OCI-M2 (cell line): Measurements from ENCODE around the gene CFI.
"Not testable (repeated sequence)": the region's sequence is repeated elsewhere in the genome, so short reads cannot be mapped to it uniquely, and the experiment has no call there.

Experiments used
- DNase-seq: peaks from one replicate; lab custom pipeline; 2025; ENCODE audit not compliant: unreplicated experiment; lab: John Stamatoyannopoulos, UW

Gene CFI

DNA sequence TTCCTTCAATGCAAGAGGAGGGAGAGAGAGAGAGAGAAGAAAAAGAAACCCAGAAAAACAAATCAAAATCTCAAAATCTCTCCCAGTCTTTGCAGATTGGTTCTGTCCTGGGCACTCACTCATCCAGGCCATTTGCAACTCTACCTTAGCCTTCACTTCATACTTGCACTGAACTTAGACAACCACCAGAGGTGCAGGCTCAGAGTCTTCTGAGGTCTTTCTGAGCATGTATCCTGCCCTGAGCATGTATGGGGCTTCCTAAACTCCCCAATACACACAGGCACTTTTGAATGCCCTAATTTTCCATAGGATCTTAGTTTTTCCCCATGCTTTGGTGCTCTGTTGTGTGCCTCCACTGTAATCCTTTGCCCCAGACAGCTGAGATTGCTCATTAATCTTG lies 2.9 kb downstream of the CFI start:
- DNase-seq, result no peak

DNA sequence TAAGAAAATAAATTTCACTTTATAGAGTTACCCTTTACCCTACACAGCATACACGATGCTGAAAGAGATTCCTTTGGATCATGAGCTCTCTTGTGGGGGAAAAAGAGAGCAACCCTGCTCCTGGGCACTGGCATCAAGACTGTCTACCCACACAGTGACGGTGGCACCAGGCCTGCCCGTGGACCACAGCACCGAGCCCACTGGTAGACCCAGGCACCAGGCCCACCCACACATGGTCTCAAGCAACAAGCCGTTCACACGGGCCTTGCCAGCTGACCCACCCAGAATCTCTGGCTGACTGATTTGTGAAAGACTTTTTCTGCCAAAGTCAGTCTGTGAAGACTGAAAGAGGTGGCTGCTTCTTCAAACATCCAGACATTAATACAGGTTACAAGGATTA lies 6.7 kb downstream of the CFI start:
- no peak for DNase-seq

DNA sequence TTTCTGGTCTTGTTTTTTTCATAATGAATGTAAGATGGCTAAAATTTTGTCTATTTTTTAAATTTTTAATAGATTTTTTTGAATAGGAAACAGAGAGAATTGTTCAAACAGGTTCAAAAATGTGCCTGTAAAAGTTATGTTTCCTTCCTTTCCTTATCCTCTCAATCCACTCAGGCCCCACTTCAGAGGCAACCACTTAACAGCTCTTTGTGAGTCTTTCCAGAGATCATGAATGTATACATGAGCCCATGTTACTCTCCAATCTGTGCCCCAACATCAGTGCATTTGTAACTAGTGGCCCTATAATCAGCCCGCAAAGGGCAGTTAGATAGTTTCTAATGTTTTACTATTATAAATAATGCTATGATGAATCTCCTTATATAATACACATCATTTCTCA lies 14.0 kb downstream of the CFI start:
- DNase-seq, result no peak

DNA sequence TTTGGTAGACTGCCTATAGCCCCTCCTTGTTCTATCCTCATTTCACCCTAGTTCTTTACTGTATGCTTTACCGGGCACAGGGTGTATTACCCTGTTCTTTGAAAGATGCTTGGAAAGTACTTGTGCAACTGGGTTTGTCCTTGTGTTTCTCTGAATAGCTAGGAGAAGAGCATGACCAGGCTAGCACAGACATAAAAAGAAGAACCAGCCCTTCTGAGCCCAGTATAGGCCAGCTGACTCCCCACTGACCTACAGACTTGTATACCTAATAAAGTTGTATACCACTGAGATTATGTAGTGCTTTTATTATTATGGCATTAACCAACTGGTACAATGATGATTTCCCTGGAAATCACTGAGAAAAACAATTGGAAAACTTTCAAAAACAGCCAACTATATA lies 15.0 kb downstream of the CFI start:
- no peak for DNase-seq

DNA sequence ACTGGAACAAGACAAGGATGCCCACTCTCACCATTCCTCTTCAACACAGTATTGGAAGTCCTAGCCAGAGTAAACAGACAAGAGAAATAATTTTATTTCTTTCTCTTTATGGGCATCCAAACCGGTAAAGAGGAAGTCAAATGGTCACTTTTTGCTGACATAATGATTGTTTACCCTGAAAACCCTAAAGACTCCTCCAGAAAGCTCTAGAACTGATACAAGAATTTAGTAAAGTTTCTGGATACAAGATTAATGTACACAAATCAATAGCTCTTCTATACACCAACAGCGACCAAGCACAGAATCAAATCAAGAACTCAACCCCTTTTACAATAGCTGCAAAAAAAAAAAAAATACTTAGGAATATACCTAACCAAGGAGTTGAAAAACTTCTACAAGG lies 19.7 kb downstream of the CFI start:
- not testable (repeated sequence) for DNase-seq

DNA sequence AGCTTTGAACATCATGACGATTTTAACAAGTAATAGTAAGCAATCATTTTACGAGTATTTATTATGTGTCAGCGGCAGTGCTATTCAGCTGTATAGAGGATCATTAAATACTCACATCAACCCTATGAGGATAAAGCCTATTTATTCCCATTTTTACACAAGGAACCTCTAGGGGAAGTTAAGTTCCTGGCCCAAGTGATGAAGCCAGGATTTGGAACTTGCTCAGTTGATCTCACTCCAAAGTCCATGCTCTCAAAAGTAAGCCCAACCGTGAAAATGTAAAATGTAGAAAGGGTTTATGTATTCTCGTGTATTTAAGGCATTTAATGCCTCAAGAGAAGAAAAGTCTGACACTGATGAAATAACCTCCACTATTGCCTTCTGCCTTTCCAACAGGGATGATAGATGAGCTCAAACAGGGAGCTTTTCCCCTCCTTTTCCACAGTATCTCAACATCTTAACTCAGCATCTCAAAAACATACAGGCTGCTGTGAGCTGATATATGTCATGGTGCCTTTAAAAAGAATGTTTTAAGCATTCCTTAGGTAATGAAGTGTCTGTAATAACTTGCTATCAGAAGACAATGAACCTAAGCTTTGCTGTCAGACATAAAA lies 36.9 kb downstream of the CFI start:
- no peak for DNase-seq

DNA sequence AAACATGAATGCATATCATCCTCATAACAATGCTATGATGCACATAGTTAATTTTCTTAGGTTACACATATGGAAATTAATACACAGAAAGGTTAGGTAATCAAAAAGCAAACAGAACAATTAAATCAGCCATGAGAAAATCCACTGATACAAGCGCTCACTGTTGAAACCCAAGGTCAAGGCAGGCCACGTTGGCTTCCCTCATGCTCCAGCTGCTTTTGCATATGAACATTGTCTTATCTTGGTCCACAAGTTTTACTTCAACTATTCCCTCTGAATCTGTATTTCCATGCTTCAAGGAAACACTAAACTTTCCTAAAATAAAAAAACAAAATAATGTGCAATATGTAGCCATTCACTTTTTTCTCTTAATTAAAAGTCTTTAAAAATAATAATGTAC lies 37.4 kb downstream of the CFI start:
- no peak for DNase-seq

DNA sequence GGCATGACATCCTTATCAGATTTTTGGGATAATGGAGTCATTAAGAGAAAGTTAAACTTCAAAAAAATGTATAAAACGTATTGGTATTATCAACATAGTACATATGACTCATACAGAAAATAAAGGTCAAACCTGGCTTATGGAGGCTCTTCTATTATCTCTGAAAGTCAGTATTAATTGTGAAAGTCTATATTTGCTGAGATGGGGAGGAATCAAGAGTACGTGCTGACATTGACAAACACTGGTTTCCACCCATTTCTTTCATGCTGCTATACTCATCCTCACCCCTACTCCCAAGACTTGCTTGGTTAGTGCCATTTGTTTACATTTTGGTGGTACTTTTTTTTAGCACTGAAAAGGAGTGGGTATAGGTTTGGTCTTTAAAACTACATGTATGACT lies 41.1 kb downstream of the CFI start:
- DNase-seq, result no peak

DNA sequence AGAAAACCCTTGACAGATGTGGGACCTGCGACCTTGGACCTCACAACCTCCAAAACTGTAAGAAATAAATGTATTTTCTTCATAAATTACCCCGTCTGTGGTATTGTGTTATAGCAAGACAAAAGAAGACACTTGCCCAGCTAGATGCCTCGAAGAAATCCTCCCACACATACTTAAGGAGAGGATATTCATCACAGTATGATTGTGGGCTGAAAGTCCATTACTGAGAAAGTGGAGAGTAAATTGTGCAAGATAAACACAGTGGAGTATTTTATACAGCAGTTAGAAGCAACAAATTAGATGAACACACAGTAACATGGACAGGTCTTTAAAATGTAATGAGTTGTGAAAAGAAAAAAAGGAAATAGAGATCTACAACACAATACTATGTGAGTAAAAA lies 46.1 kb downstream of the CFI start:
- no peak for DNase-seq

DNA sequence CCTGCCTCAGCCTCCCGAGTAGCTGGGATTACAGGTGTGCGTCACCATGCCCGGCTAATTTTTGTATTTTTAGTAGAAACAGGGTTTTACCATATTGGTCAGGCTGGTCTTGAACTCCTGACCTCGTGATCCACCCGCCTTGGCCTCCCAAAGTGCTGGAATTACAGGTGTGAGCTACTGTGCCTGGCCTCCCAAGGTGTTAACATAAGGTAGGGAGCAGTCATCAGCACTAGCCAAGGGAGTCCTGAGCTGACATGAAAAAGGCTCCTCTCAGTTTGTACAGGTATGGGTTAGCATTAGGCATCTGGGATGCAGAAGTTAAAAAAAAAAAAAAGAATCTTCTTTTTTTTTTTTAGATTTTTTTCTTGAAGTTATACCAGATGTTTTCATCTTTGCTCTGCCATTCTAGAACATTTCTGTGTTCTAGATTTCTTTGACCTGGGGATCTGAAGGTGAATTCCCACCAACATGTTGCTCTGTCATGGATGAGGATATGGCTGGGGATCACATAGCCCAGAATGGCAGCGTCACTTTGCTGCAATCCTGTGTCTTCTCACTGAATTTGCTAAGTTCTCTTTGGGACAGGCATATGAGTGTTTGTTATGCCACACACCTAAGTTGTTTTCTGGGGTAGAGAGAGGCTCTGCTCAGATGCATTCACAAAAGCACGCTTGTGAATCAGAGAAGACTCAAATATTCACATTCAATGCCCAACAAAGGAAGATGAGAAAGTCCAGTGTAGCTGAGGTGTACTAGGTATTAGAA lies 47.5 kb downstream of the CFI start:
- DNase-seq, result no peak

DNA sequence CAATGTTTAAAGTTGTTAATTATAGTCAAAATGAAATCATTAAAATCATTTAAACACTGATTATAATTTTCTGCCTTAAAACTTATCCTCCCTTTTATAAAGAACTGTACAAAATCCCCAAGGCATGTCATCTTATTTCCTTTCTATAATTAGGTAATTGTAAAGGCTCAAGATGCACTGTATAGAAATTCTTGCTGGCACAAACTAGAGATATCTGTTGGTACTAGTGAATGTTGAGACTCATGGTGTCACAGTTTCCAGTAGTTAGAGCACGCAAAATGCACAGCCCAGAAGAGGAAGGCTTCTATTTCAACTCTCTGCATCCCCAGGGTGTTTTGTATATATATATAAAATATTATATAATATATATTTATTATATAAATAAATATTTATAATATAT lies 49.3 kb downstream of the CFI start:
- DNase-seq, result no peak

DNA sequence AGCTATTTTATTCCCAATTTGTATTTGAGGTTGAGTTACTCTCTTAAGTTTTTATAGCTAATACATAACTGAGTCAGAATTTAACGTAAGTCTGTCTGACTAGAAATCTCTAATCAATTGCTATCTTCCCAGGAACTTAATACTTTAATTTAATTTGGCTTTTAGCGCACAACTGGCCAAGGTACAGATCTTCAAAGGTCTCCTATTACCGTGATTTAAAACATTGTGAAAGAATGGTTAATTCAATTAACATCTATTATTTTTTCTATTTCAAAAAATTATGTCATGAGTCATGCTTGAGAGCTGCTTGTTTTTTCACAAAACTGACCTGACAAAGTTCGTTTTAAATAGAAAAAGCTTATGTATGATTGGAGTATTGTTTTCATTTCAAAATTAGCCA lies 49.9 kb downstream of the CFI start:
- DNase-seq, result no peak

DNA sequence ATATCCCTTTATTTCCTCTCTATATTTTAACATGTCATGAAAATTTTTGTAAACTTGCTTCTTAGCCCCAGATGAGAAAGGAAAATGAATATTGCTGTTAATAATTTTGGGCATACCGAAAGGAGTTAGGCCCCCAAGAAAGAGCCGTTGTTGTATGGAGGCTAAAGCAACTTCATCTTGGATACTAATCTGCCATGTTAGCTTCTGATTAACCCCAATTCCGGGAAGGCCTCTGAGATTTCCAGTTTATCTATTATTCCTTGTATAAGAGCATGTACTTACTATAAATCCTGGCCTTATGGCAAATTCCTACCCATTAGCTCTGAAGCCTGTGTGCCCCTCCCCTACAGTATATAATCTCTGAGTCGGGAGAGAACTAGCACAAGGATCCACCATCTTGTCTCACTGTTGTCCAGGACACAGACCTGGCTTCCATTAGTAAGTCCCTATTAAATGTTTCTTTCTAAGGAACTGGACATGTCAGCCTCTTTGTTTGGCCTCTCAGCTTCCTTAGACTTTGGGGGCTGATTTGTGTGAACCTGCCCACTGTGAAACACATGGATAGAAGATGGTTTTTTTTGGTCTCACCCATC lies 51.1 kb downstream of the CFI start:
- DNase-seq, result no peak

DNA sequence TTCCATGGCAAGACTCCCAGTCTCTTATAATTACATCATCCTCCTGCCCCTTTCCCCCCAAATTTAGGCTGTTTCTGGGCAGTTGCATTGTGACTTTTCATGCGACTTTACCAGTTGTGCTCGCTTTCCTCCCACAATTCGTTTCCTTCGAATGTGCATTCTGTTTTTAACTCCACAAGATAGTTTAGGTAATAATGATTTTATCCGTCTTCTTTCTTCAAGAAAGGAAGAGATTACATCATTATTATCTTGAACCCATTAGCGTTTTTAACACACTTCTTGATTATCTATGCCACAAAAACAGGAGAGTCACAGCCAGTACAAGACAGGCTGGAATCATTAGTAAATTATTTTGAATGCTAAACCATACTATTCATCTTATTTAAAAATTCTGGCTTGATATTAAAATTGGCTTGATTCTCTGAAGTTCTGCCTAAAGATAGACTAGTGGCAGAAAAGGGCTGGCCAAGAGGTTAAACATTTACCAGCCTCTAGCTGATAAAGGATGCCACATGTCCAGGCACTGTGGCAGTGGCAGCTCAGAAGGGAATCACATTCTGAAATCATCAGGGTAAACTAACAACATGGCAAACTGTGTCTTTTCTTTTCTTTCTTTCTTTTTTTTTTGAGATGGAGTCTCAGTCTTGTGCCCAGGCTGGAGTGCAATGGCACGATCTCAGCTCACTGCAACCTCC lies 52.3 kb downstream of the CFI start:
- no peak for DNase-seq

DNA sequence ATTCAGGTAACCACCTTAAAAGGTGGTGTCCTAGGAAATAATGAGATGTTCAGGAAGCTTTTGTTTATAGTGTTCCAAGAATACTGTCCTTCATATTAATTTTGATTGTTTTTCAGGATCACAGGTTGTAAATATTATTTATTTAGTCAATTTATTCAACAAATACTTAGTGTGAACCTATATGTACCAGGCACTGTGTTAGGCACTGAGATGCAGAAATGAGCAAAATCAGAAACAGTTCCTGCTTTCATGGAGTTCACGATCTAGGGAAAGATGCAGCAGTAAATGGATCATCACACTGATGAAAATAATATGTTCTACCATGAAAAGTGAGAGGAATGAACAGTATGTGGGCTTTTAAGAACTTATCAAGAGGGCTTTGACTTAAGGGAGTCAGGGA lies 53.7 kb downstream of the CFI start:
- DNase-seq, result no peak

DNA sequence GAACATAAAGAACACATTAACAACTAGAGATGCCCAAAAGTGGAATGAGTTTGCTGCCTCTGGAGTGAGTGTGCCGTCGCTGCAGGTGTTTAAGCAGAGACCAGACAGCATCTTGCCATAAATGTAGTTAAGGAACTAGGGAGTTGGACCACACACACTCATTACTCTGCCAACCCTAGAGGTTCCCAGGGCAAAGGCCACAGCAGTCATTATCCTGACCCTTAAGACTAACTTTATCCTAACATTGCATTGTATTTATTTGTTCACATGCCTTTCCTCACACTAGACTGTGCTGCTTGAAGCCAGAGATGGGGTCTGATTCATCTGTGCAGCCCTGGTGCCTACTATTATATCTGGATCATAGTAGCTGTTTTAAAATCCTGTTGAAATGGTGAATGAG lies 55.1 kb downstream of the CFI start:
- no peak for DNase-seq

DNA sequence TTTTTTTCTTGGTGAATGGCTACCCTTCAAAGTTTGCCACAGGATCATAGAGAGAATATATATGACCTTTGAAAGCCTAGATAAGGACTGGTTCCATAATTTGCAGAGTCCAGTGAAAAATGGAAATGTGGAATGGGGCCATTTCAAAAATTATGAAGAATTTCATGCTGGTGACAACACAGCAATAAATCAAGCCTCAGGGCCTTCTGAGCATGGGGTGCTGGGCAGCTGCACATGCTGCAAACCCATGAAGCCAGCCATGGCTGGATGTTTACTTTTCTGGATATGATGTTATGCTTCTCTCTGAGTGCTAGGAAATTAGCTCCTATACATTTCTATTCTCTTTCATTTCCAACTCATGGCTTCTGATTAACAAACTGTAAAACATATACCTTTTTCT lies 56.0 kb downstream of the CFI start:
- no peak for DNase-seq

DNA sequence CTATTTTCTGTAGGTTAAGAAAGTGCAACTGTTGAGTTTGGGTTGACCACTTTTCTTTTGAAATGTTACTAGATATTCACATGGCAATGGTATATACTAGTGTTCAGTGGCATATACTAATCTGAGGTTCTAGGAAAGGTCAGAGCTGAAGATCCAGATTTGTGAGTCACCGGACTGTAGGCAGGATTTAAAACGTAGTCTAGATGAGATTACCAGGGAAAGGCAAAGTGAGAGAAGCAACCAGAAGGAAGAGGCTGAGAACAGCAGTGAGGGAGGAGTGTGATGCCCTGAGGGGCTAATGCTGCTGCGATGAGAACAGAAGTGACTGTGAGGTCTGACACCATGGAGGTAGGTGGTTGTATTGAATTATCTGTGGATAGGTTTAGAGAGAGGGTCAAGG lies 62.3 kb downstream of the CFI start:
- no peak for DNase-seq

DNA sequence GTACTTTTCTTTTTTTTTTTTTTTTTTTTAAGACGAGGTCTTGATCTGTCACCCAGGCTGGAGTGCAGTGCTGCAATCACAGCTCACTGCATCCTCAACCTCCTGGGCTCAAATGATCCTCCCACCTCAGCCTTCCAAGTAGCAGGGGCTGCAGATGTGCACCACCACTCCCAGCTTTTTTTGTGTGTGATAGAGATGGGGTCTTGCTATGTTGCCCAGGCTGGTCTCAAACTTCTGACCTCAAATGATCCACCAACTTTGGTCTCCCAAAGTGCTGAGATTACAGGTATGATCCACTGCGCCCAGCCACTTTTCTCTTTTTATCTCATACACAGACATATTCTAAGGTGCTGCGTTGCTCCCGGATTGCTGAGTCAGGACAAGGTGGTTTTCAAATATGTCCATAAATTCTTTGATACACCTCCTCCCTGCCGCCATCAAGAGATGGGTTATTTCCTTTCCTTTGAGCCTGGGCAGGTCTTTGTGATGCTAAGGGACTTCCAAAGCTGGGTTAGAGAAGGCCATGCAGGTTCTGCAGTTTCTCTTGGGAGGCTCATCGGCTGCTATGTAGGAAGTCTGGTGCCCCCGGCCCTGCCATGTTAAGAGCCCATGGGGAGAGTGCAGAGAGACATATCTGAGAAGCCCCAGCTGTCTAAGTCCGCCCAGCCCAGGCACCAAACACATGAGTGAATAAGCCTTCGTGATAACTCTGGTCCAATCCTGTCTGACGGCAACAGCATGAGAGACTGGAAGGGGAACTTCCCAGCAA lies 63.5 kb downstream of the CFI start:
- no peak for DNase-seq

DNA sequence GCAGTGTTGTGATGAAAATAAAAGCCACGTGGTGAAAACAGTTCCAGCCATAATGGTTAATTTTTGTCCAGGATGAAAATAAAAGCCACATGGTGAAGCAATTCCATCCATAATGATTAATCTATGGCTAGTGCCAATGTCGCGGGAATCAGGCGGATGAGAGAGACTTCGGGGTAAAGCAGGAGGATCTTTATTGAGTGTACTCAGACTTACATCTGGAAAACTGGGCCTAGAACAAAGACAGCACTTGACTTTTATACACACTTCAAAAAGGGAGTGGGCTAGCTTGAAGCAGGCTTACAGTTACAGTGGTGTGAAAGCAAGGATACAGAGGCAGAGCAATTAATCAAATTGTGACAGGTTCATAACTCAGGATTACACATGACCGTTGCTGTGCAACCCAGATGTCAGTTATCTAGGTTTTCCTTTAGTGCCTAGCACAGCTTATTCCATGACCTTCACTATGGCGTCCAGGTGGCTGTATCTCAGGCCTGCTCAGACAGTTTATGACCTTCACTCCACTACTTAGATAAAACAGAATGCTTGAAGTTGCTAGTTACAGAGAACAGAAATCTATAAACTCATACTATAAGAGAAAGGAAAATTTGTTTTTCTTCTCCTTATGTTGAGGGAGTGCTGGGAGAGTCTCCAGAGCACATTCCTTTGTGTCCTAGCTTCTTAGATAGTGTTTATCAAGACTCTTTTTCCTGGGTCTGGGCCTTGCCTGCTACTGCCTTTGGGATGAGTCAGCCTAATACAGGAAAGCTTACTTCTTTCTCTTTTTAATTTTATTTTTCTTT lies 66.0 kb downstream of the CFI start:
- no peak for DNase-seq

DNA sequence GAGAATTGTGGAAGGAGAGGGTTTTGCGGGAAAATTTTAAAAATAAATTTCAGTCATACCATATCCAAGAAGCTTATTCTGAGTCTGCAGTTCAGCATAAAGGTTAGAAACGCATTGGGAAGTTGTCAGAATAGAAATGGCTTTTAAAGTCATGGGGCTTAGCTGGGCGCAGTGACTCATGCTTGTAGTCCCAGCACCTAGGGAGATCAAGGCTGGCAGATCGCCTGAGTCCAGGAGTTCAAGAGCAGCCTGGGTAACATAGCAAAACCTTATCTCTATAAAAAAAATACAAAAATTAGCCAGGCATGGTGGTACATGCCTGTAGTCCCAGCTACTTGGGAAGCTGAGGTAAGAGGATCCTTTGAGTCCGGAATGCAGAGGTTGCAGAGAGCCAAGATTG lies 68.1 kb downstream of the CFI start:
- no peak for DNase-seq
